Stimulated activated CD4-positive, alpha-beta T cell treated with anti-CD3 and anti-CD28 coated beads, Interleukin-4, amount 100 ng/mL, for 4 hours (primary cell): ENCODE data around the gene GLE1.
A peak's percentile ranks its signal among the peaks of the same experiment; 100 is the strongest.
"Not testable (repeated sequence)": the region's sequence is repeated elsewhere in the genome, so short reads cannot be mapped to it uniquely, and the experiment has no call there.

ENCODE experiments used
- DNase-seq, 2 experiments: peaks; one replicate each; pipeline ENCODE4 v3.0.0-alpha.2; 2020

GLE1 gene

DNA sequence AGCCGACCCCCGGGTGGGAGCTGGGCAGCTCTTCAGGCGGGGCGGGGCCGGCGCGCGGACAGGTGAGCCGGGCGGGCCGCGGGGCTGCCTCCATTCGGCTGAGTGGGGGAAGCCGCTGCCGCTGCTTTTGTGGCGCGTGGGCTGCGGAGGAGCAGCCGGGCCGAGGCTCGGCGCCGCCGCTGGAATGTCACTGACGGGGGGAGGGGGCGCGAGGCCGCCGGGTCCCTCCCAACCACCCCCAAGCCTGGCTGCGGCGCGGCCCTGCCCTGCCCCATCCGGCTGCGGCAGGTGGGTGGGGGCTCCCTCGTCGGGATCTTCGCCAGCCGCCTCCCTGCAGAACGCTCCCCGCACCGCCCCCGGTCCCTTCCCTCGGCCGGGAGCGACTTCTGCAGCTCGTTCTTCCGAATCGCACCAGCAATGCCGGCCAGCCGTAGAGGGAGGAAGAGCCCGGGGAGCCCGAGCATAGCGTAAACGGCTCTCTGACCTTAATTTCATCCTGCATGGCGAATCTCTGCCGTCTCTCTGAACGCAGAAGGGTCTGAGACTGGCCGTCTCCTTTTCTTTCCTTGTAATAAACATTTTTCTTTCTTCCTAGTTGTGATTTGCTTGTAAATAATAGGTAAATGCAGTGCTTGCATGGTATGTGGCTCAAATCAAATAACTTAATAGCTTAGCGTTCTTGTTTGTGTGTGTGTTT, 48.4 kb downstream of the GLE1 start:
- peak; percentile 41 to 48 for DNase-seq

DNA sequence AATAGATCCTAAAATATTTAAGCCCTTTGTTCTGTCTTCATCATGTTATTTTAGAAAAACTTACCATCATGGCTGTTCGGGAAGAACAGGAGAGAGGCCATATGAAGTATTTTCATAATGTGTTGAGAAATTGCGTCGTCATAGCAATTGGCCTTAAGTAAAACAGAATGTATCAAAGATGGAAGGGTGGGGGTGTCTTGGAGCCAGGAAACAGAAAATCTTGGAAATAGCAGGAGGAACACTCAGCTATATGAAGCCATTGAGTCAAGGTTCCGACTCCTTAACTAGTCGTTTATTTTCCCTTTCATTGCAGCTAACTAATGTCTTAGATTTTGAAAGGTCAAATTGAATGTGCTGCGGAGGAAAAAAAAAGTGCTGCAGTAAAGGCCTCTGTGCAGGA, 49.2 kb downstream of the GLE1 start:
- DNase-seq, result no peak

DNA sequence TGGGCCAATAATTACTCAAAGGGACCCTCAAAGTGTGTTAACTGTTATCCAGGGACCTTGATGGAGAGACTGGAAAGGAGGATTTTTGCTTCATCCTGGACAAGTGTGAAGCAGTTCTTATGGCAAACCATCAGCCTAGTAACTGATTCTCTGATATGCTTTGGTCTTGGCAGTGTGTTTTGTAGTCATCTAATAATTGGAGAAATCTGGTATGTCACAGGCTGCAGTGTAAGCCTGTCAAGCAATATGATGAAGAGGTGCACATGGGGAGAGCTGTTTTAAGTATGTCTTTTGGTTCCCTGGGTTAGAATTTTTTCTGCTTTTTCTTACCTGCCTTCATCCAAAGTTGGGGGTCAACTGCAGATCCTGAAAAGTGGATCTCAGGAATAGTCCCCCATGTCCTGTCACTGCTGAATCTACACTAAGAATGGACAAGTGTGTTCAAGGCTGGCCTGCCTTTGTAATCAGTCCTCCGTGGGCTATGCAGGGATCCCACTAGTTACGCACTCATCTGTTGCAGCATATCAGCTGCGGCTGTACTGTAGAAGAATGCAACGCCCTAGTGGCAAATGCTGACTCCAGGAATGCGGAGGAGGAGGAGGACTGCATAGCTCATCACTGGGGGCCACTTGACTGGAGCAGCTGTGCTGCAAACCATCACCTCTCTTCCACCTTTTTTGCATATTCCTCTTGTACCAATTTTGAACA, 49.8 kb downstream of the GLE1 start:
- peak; percentile 12 to 17 for DNase-seq

DNA sequence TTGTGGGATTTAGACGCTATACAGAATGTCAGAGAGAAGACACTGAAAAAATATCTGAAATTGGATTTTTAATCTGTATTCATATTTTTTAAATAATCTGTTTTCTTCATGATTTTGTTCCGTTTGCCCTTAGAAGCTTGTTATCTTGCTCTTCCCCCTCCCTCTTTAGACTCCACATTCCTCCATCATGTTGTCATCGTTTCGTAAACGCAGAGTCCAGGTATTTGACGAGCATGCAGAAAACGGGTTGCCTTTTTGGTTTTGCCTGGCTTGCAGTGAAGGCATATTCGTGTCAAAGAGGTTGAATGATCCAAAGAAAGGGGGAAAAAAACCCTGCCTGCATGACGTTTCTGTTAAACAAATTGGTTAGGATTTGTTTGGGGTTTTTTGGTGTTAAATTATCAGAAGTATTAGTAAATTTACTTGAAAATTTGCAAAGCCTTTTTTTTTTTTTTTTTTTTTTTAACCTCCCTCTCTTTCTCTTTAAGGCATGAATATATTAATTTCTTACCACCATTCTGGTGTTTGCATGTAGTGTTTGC, 50.7 kb downstream of the GLE1 start:
- DNase-seq, result no peak

DNA sequence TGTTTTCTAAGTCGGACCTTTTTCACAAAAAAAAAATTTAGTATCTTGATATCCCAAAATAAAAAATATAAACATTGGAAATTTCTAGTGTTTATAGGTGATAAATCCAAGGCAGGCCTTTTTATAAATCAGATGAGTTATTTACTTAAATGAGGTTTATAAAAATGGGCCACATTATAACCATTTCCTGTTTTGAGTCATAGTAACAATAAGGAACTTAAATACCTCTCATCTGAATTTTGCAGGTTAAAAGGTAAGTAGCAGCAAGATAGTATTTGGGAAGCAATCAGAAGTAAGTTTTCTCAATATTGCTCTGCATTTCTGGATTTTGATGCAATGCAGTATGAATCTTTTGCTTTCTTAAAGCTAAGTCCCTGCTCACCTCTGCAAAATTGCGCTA, 51.8 kb downstream of the GLE1 start:
- no peak for DNase-seq

DNA sequence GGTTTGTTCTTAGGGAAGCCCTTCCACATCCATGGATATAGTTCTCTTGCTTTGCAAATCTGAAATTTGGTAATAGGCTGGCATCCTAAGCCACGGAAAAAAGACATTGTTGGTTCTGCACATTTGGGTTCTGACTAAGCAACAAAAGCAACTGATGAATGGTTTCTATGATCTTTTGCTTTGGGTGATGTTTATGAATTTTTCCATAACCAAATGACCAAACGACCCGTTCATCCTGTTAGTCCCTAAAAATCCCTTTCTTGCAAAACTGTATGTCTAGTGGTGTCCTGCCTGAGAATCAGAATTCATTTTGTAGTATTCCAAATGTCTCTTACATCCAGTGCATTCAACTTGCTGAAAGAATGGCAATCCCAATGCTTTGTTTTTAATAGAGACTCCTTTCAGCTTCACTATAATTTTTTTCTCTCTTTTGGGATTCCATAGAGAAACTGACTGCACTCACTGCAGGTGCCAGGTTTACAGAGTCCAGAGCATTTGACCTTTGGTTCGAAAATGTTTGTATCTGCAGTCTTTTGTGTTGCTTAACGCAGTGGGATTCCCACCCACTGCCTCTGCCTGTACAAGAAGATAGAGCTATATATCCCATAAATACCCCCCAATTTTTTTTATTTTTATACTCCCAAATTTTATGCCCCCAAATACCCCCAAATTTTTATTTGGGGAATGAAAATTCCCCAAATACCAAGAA, 52.6 kb downstream of the GLE1 start:
- DNase-seq, result no peak

DNA sequence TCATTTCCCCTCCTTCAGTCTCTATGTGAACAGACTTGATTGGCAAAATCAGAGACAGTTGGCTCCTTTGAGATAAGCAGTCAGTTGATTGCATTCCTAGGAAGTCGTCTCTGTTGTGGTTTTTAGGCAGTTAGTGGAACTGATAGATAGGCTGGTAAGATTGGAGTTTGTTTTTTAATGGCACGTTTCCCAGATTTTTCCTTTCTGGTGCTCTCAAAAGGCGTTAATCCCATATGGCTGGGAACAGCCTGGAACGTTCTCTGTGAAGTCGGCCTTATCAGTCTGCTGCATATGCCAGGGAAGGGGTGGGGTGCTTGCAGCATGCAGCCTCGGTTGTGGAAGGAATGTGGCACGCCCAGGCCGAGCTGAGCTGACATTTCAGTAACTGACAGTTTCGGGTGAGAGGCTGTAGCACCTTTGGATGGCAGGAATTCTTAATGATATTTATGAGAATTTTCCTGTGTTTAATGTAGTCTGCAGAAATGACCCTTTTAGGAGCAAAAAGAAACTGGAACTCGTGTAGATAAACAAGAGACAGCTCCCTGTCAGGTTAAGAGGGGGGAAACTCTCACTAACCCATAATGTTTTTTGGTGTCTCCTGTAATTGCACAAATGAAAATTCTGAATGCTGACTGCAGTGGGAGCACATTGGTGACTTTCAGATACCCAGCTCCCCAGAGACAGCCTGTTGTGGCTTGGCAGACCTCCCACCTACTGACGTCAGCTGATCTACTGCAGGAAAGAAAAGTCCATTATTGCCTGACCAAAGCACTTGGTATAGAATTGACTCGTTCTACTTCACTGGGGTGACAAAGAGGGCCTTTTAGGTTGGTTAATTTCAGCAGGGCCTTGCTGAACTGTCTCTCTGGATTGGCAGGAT, 54.2 kb downstream of the GLE1 start:
- DNase-seq, result peak in 1 of 2 experiments; percentile 19

DNA sequence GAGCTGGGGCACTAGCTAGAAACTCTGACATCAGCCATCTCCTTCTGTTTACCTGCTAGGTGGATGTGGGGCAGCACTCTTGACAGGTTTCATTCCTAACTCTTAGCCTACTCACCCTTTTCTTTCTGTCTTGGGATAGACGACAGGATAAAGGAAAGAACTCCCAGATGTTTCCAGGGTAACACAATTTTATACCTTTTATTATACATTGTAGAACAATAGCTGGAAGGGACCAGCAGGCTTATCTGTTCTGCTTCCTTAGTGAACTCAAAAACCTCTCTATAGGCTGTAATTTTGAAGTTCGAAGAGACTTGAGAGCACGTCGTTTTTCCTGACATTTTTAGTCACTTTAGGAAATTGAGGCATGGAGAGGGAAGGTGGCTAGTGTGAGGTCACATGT, 61.1 kb downstream of the GLE1 start:
- no peak for DNase-seq

DNA sequence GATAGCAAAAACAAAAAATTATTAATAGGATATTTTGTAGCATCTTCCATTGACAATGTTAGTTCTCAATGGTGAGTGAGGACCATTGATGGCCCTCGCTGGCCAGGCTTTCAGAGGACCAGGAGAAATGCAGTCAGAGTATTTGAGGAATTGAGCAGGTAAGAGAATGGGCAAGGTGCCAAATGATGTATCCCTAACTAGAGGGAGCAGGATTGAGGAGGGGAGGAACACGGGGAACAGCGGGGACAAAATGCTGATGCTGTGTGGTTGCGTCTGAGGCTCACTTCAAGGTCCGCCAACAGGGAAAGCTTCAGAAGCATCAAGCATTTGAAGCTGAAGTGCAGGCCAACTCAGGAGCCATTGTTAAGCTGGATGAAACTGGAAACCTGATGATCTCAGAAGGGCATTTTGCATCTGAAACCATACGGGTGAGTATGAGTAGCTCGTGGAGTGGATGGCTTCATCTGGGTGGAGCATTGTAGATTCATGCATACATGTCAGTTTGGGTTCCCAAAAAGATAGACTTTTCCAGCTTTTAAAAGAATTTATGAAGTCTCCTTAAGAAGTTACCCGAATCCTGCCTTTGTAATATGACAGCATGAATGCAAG, 64.1 kb downstream of the GLE1 start:
- no peak for DNase-seq

DNA sequence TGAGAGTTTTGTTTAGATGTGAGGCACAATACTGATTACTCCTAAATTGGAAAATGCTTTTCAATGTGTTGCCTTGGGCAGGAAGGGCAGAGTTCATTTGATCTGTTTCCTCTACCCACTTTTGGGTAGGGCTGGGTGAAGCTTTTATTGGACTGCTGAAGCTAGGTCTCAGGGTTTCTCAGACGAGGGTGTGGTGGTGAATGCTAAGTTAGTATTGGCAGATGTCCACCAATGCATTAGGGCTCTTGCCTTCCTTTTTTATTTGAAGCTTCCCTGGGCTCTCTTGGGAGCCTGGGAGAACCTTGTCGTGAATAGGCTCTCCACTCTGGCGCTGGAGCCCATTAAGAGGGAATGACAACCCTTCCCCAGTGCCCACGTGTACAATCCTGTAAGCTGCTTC, 71.0 kb downstream of the GLE1 start:
- DNase-seq, result no peak

DNA sequence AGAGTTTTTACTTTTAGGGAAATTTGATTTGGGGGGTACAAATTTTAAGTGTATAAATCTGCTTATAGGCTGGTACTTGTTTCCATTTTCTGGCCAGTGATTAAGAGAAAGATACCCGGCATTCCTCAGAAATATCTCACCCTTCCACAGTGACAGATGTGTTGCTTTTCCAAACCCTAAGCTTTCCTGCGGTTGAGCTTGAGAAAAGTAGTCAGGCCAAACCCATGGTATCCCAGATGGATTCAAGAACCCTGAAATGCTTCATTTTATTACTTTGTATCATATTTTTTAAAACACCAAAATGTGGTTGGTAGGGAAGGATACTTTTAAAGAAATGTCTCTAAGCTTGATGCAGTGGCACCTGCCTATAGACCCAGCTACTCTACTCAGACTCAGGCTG, 71.4 kb downstream of the GLE1 start:
- no peak for DNase-seq

DNA sequence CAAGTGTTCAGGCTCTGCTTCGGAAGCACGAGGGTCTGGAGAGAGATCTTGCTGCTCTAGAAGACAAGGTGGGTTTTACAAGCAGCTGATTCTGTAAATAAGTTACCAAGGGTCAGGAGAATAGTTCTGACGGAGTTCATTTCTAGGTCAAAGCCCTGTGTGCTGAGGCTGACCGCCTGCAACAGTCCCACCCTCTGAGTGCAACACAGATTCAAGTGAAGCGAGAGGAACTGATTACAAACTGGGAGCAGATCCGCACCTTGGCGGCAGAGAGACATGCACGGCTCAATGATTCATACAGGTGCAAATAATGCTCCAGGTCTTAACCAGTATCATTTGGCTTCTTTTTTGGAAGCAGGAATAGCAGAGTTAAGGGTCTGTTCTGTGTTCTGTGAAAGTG, 72.7 kb downstream of the GLE1 start:
- no peak for DNase-seq

DNA sequence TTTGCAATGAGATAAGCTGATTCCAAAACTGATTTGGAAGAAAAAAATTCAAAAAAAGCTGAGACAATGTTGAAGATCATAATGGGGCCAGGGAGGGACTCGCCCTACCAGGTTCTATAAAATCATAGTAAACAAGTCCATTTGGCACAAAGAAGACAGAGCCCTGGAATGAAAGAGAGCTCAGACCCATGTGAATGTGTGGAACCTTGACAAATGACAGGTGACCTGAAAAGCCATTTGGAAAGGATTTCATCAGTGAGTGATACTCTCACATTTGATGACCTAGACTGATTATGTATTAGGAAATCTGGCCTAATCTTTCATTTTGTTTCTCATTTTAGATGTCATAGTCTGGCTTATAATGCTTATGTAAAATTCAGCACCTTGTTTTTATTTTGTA, 74.7 kb downstream of the GLE1 start:
- no peak for DNase-seq

DNA sequence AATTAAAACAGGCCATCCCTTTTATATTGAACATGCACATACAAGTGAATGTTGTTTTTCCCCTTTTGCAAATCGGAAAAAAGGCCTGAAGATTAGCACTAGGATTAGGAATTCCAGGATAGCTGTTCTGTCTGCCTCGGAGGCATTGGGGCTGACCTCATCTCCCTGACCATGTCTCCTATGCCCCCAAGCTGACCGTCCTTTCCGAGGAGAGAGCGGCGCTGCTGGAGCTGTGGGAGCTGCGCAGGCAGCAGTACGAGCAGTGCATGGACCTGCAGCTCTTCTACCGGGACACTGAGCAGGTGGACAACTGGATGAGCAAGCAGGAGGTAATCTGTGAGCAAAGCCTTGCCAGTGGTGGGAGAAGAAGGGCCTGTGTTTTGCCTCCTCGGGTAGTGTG, 76.2 kb downstream of the GLE1 start:
- DNase-seq, result no peak

DNA sequence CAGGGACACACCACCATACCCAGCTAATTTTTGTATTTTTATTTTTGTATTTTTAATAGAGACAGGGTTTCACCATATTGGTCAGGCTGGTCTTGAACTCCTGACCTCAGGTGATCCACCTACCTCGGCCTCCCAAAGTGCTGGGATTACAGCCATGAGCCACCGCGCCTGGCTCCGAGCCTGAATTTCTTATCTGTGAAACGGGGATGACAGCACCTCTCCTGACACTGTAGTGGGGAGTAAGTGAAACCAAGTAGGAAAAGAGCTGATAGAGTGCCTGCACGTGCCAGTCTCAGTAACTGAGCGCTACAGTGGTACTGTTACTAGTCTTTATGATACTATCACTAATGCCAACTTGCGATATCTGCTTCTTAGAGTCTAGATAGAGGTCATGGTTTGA, 80.6 kb downstream of the GLE1 start:
- not testable (repeated sequence) for DNase-seq

DNA sequence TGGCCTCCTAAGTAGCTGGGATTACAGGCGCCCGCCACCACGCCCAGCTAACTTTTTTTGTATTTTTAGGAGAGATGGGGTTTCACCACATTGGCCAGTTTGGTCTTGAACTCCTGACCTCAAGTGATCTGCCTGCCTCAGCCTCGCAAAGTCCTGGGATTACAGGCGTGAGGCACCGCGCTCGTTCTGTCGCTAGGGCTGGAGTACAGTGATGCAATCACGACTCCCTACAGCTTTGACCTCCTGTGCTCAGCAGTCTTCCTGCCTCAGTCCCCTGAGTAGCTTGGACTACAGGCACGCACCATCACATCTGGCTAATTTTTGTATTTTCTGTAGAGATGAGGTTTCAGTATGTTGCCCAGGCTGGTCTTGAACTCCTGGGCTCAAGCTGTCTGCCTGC, 82.4 kb downstream of the GLE1 start:
- DNase-seq, result not testable (repeated sequence)

DNA sequence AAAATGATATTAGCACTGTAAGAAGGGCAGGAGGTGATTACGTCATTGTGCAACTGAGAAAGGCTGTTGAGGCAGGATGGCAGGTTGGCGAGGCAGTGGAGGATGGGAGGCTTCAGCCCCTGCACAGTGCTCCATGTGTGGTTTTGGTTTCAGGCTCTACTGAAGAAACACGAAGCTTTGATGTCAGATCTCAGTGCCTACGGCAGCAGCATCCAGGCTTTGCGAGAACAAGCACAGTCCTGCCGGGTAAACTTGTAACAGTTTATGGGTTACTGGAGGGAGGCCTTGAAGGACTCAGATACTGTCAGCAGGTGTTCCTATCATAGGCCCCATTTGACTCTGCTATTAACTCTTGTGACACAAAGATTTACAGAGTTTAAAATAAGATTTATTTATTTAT, 82.9 kb downstream of the GLE1 start:
- DNase-seq, result peak; percentile 34 to 41

DNA sequence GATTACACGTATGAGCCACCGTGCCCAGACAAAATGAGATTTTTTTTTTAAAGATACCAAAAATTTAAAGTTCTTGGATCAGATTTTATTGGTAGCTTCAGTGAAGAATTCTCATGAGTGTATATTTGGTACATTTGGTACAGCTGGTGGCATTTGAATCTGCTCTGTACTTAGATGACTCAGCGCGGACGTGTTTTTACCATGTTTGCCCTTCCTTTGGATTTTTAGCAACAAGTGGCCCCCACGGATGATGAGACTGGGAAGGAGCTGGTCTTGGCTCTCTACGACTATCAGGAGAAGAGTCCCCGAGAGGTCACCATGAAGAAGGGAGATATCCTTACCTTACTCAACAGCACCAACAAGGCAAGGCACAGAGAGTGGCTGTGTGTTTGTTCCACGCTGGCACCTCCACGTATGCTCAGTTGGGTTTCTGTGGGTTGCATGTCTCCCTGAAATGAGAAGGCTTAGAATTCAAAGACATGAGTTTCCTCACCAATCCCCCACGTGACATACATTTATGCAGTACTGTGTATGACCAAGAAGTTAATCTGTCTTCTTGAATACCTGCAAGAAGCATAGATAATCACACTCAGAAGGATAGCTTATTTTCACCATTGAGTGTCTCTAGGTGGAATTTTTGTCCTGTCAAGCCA, 84.2 kb downstream of the GLE1 start:
- no peak for DNase-seq
